Right lung (tissue), 5 donors: ENCODE results near the gene ATP8A1. TPM values are rescaled to one million over a fixed set of nuclear protein-coding genes. Genes with fewer than 3 reads are reported as not detected.
A peak's percentile ranks its signal among the peaks of the same experiment; 100 is the strongest.

Source experiments
- DNase-seq, 2 donors: peaks; one replicate each; pipeline ENCODE4 v3.0.0-alpha.2; 2013
- polyA plus RNA-seq, 5 donors: library from polyadenylated mRNA; unstranded; fragments of 120-200 nt; gene quantifications; one replicate each; pipeline versions ENCODE4 v1.2.1 to v1.2.3, GENCODE V29; 2013; ENCODE audit warnings: inconsistent platforms in 1 of 5, low replicate concordance in 1 of 5; ENCODE audit not compliant: insufficient read length in 5 of 5, insufficient read depth in 1 of 5

ATP8A1 gene
- polyA plus RNA-seq, 5 donors, result 19.1 to 42.7 (median 33.2) TPM

DNA sequence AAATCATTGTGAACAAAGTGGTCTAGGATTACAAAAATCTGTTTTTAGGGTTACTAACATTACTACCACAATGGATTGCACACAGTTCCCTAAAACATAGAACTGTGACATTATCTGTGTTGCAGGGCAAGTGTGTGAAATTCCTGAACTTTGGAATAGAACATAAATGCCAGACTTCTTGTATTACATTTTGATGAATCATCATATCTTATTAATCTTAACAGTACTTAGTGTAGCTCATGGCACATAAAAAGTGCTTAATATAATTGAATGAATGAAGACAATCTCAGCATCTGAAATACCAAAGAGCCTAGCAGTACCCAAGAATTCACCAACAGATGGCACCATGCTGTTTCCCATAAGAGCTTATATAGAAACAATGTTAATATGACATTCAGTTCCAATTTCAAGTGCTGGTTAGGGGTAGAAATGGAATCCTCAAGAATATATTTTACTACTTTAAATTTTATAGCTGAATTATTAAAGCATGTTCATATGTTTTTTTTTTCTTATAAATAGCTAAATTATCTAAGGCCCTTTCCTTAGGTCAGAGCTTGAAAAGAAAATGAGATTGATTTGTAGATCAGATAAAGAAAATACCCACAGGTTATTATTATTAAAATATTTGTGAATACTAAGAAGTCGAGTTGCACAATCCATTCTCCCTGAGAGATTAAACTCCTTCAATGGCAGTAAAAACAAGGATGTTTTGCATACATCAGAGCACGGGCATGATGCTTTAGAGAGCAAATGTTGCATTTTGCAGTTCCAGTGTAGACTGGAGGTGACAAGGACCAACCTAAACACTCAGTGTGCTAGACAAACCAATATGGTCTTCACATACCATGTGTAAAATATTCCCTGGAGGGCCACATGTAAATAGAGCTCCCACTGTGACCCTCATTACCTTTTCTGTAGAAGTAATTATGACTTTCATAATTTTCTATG, 285.3 kb downstream of the ATP8A1 start:
- peak in 1 of 2 donors; percentile 42 for DNase-seq

DNA sequence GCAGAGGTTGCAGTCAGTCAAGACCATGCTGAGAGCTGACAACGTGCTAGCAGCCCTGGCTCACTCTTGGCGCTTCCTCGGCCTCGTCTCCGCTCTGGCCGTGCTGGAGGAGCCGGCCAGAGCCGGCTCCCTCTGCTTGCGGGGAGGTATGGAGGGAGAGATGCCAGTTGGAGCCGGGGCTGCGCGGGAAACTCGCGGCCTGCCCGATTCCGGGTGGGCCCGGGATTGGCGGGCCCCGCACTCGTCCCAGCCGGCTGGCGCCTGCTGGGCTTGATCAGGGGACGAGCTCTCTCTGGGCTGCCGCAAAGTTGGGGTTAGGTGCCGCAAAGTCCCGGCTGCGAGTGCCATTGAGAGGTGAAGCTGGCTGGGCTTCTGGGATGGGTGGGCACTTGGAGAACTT, 287.4 kb downstream of the ATP8A1 start:
- no peak for DNase-seq

DNA sequence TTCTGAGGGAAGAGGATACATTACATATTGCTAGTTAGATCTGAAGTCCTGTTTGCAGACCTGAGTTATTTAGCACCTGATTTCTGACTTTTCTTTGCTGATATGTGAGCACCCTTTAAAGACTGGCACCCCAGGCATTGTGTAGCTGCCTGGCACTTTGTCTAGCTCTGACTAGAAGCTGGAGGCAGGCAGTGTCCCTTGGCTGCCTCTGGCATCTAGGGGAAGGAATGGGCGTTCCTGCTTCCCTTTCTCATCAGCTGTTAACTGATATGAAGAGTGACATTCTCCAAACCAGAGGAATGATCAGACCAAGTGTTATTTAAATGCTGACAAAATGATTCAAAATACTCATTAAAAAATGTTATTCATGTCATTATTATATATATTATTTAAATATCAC, 289.9 kb downstream of the ATP8A1 start:
- DNase-seq, result no peak

DNA sequence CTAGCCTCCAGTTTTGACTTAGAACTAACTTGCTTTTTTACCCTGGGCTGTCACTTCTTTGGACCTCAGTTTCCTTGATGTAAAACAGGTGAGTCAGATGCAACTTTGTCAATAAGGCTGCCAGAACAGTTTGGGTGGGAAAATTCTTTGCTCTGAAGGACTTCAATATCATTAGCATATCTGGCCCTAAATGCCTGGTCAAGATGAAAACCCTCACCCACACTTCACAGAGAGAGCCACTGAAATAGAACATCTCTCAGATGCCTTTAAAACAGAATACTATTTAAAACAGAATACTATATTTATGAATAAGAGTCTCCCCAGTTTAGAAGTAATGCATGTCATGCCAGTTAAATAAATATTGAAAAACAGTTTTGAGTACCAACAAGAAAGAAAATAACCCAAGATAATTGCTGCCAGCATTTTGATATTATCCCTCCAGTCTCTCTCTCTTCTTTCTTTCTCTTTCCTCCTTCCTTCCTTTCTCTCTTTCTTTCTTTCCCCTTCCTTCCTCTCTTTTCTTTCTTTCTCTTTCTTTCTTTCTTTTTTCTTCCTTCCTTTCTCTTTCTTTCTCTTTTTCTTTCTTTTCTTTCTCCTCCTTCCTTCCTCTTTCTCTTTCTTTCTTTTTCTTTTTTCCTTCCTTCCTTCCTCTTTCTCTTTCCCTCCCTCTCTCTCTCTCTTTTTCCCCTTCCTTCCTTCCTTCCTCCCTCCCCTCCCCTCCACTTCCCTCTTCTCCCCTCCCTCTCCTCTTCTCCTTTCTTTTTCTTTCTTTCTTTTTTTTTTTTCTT, 292.4 kb downstream of the ATP8A1 start:
- DNase-seq, result peak in 1 of 2 donors; percentile 26

DNA sequence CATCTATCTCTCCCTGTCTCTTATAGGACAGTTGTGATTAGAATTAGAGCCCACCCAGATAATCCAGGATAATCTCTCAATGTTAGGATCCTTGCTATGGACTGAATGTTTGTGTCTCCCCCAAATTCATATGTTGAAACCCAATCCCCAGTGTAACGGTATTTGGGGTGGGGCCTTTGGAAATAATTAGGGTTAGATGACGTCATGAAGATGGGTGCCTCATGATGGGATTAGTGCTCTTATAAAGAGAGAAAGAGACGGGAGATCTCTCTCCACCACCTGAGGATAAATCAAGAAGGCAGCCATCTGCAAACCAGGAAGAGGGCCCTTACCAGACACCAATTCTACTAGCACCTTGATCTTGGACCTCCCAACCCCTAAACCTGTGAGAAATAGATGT, 293.3 kb downstream of the ATP8A1 start:
- DNase-seq, result no peak

DNA sequence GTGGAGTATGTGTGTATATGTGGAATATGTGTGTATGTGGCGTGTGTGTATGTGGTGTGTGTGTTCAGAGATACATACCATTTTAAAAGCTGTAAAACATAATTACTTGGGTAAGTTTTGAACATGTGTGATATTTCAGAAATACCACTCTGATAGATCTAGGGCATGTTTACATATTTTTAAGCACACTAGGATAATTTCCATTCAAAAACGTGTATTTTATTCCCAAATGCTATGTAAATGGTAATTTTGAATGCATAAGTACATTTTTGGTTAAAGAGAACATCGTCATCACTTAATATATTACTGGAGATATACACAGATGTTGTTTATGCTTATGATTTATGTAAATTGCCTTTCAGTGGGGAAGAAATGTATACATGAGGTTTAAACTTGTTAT, 294.3 kb downstream of the ATP8A1 start:
- DNase-seq, result peak; percentile 57 to 65

DNA sequence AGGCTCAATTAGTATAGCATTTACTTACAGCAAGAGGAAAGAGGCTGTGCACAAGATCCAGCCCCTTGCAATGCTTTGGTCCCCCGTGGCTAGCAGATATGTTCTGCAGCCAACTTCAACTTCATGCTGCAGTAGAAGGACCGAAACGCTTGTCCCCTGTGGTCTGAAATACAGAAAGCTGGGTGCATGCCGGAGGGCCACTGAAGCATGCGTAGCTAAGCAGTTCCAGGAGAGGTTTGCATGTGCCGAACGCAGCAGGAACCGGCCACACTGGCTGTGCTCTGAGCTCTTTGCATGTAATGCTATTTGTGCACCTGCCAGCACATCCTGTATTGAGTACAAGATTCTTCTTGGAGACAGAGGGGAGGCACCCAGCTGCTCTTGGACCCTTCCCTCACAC, 295.4 kb downstream of the ATP8A1 start:
- DNase-seq, result no peak

DNA sequence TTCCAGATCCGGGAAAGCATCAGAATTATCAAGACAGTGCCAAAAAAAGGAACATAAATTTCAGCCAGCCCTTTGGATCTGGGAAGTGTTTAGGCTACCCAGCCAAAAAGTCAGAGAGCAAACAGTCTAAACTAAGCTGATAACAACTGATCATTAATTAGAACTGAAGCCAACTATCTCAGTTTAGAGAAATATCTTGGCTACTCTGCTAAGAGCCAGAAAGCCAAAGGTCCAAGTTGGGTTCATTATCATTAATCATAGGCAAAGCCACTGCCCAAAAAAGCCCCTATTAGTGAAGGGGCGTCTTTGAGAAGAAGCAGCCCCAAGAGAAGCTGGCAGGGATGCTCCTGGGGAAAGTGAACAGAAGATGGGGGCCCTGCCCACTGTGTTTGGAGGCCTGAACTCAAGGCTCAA, 296.6 kb downstream of the ATP8A1 start:
- peak; percentile 84 to 87 for DNase-seq

DNA sequence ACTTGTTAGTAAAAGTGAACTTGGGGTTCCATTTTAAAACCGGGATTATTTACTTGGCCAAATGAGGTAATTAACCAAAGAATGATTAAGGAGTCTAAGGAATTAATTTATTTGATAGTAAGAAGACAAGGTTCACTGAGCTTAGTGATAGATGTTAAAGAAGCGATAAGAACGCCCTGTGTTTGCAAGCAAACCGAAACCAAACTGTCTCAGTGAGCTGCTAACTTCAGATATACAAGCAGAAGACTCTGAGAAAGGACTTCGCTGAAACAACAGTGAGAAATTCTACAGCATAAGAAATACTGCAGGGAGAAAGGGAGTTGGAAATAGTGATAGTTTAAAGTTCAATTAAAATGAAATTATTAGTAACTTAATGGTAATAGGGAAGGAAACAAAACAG, 297.2 kb downstream of the ATP8A1 start:
- no peak for DNase-seq

Other genes with a start within 250 kb of the ATP8A1 start
- gene GRXCR1, start 235.6 kb upstream of the ATP8A1 start, polyA plus RNA-seq, result not detected